ENCODE data around the gene POLG.
"Not testable (repeated sequence)": the region's sequence is repeated elsewhere in the genome, so short reads cannot be mapped to it uniquely, and the experiment has no call there.

The POLG gene

DNA sequence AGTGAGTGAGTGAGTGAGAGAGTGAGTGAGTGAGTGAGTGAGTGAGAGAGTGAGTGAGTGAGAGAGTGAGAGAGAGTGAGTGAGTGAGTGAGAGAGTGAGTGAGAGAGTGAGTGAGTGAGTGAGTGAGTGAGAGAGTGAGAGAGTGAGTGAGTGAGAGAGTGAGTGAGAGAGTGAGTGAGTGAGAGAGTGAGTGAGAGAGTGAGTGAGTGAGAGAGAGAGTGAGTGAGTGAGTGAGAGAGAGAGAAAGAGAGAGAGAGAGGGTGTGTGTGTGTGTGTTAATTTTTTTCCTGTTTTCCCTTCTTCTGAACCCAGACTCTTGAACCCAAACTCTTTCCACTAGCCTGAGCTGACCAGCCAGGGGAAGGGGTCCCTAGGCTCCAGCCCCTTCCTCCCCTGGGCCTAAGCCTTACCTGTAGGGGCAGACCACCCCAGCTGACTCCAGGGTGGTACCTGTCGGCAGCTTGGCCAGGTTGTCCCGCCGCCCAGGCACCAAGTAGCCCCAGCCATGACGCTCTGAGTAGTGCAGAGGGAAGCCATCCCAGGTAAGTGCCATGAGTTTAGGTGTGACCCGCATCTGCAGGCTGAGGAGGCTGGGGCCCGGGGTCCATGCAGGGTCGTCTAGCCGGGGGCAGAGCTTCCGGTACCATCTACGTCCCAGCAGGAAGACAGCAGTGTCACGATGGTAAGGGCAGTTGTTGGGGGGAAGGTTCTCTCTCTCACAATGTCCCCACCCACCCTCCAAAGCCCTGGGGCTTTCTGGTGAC, 9.4 kb downstream of the POLG start:
- DNase-seq = no peak

DNA sequence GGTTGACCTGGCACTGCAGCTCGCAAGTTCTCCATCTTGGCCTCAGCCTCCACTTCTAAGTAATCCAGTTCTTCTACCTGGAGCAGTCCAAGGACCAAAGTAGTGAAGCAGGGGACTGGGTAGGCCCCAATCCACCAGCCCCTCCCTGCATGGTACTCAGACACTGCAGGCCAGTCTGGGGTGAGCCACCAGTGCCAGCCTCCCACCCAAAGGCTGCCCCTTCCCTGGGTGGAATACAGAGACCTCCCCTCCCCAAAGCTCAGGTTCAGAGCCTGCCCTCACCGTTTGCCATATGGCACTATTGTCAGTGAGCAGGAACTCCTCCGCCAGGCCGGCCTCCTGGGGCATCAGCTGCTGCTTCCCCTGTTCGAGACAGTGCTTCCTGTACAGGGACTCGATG, 10.8 kb downstream of the POLG start:
- no peak for DNase-seq

DNA sequence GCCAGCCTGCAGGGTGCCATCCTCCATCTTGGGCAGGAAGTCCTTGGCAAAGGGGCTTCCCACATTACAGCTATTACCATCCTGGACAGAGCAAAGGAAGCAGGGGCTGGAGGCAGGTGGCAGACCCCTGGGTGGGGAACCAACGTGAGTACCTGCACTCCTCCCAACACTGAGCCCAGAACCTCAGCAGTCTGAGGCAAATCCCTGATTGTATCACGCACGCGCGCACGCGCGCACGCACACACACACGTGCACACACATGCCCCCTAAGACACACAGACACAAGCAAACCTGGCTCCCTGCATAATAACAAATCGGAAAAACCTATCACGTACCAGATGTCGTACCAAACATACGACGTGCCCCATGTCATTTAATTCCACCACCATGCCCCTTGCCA, 11.8 kb downstream of the POLG start:
- no peak for DNase-seq

DNA sequence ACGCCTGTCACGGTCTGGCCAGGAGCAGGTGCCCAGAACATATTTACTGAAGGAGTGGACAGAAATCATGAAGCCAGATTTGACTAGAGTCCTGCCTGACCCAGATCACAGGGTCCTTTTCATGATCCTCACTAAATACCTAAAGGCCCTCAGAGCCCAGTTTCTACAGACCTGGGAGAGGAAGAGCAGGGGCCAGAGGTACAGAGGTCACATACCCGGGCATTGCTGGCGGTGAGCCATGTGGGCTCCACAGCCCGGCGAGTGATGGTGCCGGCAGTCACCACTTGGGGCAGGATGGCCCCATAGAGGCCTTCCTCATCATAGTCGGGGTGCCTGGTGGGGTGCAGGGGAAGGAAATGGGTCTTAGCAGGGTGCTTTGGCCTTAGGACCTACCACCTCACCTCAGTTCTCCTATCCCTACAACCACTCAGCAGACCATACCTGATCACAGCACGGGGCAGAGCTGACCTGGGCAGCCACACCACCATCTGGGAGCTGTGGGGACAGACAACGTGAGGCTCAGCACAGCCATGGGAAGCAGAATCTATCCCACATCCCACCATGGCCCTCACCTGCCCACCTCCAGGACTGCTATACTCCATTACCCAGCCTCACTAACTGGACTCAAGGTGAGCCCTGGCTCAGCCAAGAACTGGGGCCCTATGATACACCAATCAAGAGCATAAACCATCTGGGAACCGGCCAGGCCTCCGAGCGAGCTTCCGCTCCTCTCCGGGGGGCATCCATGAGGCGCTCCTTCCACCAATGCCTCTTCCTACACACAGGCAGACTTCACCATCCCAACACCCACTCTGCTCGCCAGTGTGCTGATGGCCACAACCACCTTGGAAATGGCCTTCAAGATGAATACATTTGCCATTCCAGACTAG, 12.9 kb downstream of the POLG start:
- DNase-seq = no peak

DNA sequence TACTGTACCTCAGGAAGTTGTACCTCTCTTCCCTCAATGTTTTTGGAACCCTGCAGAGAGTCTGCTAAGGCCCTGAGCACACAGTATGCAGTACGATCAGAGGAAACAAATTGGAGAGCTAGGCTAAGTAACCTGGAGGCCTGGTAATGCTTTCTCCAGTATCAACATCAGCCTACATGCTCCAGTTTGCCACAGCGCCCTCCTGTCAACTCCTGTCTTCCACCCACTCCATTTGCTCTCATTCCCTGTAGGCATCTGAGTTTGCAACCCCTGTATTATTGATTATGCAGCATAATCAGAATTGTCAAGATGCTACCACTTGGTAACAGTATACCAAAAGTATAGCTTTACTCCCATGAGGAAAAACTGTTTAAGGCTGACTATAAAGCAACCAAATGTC, 14.4 kb downstream of the POLG start:
- DNase-seq = no peak

DNA sequence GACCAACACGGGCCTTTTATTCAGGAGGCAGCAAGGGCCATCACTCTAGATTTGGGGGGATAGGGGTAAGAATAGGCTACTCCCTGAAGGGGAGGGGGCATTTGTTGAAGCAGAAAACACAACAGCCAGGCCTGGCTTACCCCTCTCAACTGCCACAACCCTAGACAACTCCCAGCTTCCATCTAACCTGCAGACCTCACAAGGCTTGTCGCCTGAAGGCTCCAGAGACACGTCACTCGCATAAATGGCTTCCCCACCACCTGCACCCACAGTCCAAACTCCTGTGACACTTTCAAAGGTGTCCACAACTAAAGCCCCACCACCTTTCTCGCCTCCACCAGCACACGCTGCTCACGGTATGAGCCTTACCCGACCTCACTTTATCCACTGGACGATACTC, 14.9 kb downstream of the POLG start:
- no peak for DNase-seq

DNA sequence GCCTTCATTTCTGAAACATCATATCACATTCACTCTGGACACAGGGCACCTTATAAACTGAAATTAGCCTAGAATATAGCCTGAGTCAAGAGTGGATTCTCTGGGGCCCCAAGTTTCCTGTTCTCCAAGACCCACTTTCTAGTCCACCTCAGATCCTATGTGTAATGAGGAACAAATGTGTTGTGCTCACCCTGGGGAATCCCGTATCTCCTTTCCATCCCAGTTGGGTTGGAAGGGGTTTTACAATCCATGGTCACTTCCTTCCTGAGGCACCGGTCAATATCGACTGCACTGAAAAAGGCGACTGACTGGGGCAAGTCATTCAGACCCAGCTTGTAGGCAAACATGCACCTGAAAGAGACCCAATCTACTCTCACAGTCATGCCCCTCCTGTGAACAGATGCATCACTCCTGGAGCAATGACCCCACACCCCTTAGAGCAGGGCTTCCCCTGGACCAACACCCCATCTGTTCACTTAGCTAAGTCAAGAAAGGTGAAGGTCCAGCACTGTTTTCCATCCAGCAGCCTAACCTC, 17.4 kb downstream of the POLG start:
- no peak for DNase-seq

DNA sequence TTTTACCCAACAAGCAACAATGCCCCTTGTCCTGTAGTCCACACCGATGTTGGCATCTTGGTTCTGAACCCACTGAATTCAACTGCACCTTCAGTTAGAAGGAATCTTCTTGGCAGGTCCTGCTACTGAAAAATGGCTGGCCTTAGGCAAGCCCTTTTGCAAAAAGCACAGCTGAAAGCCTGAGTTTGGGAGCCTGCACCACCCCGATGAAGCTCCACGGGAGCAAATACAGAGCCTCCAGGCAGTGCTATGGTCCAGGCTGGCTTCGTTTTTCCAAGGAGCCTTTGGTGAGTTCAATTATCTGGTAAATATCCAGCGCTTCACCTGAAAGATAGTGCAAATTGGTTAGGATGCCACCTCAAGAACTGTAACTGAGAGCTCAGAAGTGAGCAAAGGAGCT, 18.1 kb downstream of the POLG start:
- DNase-seq = no peak

DNA sequence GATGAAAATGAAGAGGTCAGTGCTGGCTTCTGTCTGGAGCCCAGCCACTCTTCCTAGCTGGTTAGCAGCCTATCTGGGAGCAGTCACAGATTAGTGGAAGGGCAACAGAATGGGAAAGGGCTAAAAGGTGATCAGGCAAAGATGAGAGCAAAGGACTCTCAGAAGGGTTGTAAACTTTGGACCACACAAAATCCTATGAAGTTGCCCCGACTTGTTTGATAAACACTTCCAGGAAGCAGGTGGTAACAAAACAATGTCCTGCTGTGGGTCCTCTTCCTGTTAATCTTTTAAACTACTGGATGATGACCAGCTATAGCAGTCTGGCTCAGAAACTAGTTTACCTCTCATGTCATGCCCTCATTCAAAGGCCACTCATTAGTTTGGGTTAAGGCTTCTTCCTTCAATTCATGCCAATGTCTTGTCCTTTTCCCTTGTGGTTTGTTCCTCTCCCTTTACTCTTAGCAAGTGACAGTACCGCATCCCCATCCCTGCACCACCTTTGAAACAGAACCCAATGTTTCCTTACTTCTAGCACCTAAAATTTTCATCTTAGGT, 19.2 kb downstream of the POLG start:
- DNase-seq = no peak

DNA sequence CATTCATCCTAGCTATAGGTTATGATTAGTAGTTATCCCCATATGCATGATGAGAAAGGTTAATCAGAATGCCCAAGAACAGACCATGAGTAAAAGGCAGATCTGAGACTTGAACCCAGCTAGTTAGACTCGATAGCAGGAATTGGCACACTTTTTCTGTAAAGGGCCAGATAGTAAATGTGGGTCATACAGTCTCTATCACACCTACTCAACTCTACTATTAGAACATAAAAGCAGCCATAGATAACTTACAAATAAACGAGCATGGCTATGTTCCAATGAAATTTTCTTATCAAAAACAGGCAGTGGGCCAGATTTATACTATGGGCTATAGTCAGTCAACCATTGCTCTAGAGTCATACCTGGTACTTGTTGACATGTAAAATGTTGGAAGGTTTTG, 24.6 kb downstream of the POLG start:
- no peak for DNase-seq

DNA sequence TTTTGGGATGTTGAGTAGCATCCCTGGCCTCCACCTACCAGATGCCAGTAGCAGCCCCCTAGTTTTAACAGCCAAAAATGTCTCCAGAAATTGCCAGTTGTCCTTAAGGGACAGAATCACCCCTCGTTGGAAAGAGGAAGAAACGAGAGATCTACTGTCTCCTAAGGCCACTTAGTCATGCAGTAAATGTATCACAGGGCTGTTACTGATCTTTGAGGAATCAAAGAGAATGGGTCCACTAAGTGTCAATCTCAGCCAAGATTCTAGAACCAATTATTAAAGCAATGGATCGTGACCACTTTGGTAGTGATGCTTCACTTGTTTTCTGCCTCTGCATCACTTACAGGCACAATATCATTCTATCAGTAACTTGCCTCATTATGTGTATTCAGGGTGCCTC, 26.4 kb downstream of the POLG start:
- no peak for DNase-seq

DNA sequence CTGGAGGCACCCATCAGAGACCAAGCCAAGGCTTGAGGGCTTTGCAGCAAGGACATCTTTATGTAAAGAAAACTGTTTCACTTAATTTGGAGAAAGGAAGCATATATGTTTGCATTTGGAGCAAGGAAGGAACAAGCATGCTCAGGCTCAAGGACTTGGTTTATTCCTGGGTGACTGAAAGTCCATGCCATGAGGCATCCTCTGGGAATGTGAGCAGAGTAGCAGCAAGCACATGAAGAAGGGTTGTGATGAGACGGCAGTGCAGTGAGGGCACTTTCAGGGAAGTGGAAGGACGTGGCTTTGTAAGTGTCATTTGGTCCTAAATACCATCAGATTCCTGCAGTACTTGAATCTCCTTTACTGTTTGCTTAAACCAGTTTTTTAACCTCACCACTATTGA, 26.8 kb downstream of the POLG start:
- DNase-seq = no peak

DNA sequence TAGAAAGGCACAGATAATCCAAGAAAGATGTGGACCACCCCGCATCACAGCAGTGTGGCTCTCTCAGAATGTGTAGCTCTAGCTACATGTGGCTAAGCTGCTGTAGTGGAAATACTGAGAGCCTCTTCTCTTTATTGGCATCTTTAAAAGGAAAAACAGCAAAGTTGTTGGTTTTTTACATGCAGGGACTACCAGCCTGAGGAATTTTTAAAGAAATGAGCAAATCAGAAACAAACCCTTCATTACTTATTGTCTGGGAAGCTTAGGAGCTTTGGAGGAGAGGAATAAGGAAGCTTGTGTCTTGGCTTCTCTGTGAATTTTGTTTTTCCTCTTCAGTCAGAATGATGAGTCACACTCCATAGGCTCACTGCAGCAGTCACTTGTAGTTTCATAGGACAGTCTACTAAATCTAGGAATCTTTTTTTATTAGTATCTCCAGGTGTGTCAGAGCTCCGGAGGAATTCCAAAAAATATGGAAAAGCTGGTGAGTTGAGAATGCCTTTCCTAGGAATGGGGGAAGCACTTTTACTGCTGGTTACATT, 27.5 kb downstream of the POLG start:
- no peak for DNase-seq

DNA sequence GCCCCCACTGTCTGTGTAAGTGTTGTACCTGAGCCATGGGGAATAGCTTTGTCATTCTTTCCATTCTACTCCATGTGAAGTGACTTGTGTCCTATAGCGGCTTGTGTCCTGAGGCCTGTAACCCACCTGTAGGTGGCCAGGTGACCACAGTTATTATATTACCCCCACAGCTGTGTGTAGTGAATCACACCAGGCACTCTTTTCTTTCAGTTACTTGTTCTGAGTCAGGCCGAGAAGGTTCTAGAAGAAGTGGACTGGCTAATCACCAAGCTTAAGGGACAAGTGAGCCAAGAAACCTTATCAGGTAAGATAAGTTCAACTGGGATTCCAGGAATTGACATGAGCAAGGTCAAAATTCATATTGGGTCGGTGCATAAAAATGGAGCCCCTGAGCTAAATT, 29.2 kb downstream of the POLG start:
- DNase-seq = no peak

DNA sequence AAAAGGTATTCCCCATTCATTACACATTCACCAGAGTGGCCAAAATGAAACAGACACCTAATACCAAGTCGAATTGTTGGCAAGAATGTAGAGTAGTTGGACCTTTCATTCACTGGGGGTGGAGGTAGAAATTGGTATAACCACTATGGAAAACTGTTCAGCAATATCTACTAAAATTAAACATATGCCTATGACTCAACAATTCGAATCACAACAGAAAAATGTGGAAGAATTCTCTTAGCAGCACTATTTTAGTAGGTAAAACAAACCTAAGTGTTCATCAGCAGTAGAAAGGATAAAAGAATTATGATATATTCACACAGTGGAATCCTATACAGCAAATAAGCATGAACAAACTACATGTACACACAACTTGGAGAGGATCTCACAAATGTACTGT, 30.6 kb downstream of the POLG start:
- no peak for DNase-seq

DNA sequence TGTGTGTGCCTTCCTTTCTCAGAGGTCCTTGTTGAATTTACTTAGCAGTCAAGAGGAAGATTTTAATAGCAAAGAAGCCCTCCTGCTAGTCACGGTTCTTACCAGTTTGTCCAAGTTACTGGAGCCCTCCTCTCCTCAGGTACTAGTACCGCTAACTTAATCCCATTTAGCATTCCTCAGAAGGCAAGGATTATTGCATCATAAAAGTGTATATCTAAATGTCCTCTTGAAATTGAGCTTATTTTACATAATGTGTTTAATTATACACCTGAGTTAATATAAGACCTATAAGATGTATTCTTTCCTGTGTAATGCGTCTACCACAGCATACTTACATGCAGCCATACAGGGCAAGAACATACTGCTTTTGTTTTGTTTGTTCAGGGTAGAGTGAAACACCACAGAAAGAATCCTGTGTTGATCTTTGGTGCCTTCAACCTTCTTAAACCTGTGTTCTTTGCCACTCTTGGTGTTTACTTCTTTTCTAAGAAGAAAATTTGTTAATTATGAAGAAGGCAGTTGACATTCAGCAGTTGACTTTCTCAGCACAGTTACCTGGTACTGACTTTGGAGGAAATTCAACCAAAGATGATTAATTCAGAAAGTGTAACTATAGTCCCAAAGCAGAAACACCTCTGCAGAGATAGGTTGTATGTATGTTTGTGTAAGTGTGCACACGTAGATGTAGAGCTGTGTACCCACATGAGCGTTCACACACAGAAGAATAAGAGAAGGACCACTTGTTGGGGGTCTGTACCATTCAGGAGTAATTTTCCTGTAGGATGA, 33.1 kb downstream of the POLG start:
- DNase-seq = no peak

DNA sequence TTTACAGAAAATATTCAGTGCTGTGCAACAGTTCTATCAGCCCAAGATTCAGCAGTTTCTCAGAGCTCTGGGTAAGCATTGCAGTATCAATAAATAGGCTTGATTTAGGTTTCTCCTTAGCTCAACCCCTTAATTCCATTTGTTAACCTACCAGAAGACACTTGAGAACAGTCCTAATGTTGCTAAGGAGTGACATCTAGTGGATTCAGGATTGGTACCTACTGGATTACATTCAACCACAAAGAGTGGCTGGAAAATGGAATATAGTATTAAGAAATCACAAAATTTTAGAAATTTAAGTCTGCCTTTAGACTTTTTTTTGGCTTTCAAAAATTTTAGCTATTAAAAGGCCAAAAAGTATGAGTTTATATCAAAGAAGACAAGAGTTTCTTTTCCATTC, 34.7 kb downstream of the POLG start:
- DNase-seq = no peak

DNA sequence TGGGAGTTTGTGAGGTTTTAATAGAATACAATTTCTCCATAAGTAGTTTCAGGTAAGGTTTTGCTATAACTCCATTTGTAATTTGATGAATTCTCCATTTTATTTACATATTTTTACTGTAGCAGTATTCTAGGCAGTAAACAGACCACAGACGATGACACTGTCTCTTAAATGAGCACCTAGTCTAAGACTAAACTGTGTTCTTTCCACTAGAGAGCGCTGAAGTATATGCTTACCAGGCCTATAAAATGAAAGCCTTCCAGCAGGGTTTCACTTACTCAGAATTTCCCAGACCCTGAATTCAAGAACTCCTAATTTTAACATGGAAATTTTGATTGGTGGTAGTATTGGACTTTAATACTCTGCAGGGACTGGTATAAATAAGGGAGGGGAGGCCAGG, 41.6 kb downstream of the POLG start:
- no peak for DNase-seq

DNA sequence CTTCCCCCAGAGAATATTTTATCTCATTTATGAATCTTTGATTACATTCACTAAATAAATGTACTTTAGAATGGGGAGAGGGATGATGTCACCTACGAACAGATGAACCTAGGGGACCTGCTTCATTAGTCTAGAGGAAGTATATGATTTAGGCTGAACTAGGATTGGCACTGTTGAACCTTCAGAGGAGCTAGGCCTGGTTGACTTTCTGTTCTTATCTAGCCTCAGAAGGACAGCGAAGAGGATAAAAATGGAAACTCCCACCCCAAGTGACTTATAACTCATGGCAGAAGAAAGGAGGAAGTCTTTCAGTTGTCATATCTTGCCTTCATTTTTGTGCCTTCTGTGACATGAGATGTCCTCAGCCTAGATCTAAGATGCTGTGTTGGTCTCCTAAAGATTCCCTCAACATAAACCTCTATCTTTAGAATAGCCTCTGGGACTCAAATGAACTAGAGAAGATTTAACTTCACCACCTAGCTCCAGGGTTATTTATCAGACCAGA, 42.6 kb downstream of the POLG start:
- no peak for DNase-seq

DNA sequence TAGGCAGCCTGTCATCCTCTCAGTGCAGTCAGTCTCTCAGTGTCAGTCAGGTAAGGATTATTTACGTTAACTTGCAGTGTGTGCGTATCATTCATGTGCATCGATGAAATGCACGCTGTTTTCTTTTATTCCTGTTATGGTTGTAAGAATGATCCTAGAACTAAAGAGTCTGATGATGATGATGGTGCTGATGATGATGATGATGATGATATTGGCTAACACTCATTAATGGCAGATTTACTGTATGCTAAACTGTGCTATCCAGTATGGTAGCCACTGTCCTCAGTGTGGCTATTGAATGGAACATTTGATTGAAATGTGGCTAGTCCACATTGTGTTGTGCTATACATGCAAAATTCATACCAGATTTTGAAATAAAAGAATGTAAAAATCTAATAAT, 51.4 kb downstream of the POLG start:
- no peak for DNase-seq

DNA sequence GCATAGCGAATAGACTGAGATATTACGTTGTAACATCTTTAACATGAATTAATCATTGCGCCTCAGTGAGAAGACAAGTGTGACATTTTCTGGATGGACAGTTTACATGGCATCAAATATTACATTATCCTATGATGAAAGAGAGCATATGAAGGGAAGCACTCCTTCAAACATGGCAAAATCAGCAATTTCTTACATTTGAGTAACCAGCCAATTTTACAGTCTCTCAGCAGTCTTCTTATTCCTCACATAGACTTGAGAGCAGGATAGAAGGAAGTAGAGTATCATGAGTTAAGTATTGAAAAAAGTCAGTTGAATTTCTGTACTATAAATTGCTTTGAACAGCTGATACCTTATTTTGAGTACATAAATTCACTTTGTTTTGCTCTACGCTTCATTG, 52.0 kb downstream of the POLG start:
- no peak for DNase-seq

DNA sequence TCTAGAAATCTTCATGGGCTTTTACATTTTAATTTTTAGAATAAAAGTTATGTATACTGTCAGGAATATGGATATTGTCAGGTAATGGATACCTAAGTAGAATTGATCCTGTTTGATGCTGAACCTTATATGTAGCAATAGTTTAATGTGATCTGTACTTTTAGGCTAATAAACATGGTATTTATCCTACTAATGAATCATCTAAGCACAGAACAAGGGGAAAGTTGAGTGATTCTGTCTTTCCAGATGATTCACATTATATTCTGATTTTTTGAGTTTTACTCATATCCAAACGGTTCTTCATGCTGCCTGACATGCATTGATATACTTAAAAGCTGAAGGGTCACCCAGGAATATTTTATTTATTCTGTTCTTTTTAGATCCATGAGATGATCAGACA, 56.3 kb downstream of the POLG start:
- DNase-seq = no peak

DNA sequence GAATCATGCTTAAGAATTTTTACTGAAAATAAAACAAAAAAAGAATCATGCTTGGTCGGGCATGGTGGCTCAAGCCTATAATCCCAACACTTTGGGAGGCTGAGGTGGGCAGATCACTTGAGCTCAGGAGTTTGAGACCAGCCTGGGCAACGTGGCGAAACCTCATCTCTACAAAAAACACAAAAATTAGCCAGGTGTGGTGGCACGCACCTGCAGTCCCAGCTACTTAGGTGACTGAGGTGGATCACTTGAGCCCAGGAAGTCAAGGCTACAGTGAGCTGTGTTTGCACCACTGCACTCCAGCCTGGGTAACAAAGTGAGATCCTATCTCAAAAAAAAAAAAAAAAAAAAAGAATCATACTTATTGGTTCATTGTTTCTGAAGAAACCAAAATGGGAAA, 57.3 kb downstream of the POLG start:
- DNase-seq = not testable (repeated sequence)

Measured in CD4-positive, alpha-beta T cell treated with Interferon alpha-2 for 1 hour (primary cell).